GM19463 (cell line): Measurements from ENCODE around the gene HCK.
"Not testable (repeated sequence)": the region's sequence is repeated elsewhere in the genome, so short reads cannot be mapped to it uniquely, and the experiment has no call there.

ENCODE experiments used
- ATAC-seq: cut with Tn5 transposase; IDR thresholded peaks from one replicate; pipeline ENCODE4 v1.9.1; 2021; ENCODE audit warnings: mild to moderate bottlenecking, moderate library complexity; ENCODE audit not compliant: unreplicated experiment

Gene HCK

GRCh38 chr20:32028647-32029372 lies 23.2 kb upstream of the HCK start:
- ATAC-seq: no peak

GRCh38 chr20:32029561-32029960 lies 22.5 kb upstream of the HCK start:
- ATAC-seq: no peak

- no peak for ATAC-seq
Observed at GRCh38 chr20:32031007-32031958, 20.8 kb upstream of the HCK start.

GRCh38 chr20:32033316-32033715 lies 18.7 kb upstream of the HCK start:
- ATAC-seq: no peak

GRCh38 chr20:32033721-32034120 lies 18.3 kb upstream of the HCK start:
- not testable (repeated sequence) for ATAC-seq

- ATAC-seq: no peak
Observed at GRCh38 chr20:32034581-32035425, 17.2 kb upstream of the HCK start.

- ATAC-seq: no peak
Observed at GRCh38 chr20:32035426-32035779, 16.6 kb upstream of the HCK start.

GRCh38 chr20:32036252-32036651 lies 15.8 kb upstream of the HCK start:
- no peak for ATAC-seq

- ATAC-seq: no peak
Observed at GRCh38 chr20:32036716-32037485, 15.1 kb upstream of the HCK start.

GRCh38 chr20:32037929-32038328 lies 14.1 kb upstream of the HCK start:
- ATAC-seq: no peak

- no peak for ATAC-seq
Observed at GRCh38 chr20:32040142-32040953, 11.7 kb upstream of the HCK start.

- ATAC-seq: no peak
Observed at GRCh38 chr20:32045999-32046398, 6.0 kb upstream of the HCK start.

GRCh38 chr20:32050324-32050841 lies 1.7 kb upstream of the HCK start:
- ATAC-seq: no peak

- ATAC-seq: no peak
Observed at GRCh38 chr20:32050851-32051556, 1.0 kb upstream of the HCK start.

- ATAC-seq: no peak
Observed at GRCh38 chr20:32051720-32052089, 337 bp upstream of the HCK start.

GRCh38 chr20:32052778-32053362 lies 828 bp downstream of the HCK start:
- no peak for ATAC-seq

- no peak for ATAC-seq
Observed at GRCh38 chr20:32053648-32054047, 1.6 kb downstream of the HCK start.

GRCh38 chr20:32056708-32057483 lies 4.9 kb downstream of the HCK start:
- no peak for ATAC-seq
